ENCODE measurements around the gene PTPN23.

PTPN23 gene

DNA sequence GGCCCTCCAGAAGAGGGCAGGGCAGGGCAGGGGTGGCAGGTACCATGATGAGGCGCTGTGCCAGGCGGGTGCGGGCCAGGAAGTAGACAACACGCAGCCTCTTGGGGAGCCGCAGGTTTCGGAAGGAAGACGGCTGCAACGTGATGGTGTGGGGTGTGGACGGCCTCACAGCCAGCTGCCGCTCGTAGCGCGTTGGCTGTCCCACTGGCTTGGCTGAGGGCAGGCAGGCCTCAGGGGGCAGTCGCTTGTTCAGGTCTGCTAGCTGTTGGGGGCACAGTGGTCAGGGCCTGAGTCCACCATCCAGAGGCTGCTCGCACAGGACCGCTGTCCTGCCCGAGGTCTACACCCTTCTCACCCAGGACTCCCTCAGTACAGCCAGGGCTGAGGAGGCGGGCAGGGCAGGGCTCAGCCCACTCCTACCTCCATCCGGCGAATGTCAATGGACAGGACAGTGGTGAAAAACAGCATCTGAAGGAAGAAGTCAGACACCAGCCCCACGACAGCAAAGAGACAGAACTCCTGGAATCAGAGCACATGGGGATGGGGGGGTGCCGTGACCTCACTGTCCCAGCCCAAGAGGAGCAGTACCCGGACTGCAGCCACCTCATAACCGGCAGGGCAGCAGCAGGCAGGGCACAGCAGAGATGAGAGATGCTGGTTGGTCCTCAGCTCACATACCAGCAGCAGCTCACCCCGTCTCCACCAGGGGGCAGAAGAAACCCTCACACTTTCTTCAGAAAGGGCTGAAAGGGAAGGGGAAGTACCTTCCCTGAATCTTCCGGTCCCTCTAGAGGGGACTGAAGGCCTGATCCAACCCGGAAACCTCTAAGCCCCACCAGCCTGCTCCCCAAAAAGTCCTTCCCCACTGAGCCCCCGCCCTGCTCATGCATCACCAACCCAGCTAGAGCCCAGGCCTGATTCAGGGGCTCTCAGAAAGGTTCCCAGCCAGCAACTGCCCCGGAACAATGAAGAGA lies 40.0 kb downstream of the PTPN23 start:
- DNase-seq: peak; percentile 8

DNA sequence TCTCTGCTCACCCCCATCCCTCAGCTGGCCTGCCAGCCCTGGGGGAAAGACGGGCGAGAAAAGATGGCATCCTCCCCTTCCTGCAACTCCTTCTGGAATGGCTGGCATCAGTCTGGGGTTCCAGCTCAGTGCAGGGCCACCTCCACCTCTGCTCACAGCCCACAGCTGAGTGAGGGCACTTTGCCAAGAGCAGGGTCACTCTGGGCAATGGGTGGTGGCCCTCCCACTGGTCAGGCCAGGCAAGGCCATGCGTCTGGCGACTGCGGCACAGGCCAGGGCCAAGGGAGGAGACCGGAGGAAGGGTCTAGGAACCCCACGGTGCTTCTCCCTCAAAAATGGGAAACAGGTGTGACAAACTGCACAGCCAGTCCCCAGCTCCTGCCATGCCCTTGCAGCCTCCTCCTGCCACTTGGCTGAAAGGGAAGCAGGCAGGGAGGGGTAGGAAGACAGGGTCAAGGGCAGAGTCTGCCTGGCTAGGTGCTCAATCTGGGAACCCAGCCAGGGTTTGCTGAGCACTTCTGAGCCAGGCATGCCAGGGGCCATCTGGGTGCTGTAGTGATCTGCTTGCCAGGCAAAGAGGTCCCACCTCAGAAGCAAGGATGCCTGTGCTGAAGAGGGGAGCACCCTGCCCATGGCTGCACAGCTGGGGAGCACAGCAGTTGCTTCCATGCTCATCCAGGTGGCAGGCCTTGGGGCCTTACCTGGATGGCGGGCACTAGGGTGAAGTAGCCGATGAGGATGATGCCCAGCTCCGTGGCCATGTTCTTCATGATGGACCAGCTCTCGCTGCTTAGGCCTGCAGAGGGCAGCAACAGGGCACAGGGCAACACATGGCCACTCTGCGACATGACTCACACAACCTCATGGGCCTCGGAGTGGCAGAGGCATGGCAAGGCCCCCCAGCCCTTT lies 41.2 kb downstream of the PTPN23 start:
- DNase-seq: no peak

DNA sequence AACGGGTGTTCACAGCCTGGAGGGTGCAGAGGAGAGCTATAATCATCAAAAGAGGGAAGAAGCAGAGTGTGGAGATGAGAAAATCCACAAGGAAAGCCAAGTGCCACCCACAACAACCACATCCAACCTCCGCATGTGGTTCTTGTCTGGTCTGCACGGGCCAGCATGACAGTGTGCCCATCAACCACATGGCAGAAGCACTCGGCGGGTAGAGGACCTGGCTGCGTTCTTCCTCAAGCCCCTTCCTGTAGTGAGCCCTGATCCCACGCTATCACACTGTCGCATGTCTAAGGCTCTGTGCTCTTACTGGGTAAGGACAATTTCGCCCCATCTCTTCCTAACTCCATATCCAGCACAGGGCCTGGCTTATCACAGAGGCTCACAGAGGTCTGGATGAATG lies 41.9 kb downstream of the PTPN23 start:
- DNase-seq: no peak

DNA sequence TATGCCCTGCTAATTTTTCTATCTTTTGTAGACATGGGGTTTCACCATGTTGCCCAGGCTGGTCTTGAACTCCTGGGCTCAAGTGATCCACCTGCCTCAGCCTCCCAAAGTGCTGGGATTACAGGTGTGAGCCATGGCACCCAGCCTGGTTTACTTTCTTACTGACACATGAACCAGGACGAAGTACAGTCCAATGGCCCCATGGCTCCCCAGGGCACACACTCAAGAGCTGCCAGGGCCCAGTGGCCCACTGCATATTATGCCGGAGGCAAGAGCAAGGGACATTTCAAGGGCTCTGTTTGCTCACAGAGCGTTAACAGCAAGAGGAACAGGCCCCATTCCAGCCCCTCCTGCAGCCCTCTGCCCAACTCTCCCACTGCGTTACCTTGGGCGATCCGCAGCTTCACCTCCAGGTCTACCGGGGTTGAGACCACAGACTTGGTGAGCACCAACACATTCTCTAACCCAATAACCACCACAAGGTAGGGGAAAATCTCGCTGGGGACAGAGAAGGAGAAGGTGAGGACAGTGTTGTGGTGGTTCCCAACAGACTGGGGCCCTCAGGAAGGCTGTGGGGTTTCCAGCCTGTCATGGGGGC lies 42.8 kb downstream of the PTPN23 start:
- no peak for DNase-seq

DNA sequence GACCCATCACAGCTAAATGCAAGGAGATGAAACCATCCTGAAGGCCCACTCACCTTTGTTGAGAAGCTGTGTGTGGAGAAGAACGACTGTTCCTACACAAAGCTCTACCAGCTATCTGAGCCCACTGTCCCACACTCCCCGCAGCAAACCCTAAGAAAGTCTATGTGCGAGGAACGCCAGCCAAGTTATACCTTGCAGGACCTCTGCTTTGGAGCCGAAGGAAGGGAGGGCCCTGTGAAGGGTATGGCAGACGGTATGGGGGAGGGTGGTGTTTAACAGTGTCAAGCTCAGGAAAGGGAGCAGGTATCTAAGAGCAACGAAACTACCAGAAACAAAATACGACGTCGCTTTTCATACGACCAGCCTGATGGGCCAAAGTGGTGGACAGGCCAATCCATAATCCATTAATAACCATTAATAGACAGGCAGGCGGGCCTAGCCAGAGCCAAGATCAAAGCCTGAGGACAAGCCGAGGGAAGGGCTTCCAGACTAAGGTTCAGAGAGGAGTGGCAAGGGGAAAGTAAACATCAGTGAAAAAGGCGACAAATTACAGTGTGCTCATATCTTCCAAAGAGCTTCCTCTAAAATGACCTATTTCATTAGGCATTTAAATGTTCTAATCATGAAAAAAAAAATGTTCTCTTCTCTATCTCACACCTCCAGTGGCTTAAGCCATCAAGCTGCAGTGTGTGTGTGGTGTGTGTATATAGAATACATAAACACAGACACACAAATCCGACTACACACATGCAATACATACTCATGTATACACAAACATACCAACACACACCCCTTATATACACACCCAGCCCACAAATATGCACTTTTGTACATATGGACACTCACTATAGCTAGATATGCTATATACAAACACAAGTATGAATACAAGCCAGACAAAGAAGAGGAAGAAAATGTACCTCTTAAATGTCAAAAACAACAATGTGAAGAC lies 43.9 kb downstream of the PTPN23 start:
- no peak for DNase-seq

DNA sequence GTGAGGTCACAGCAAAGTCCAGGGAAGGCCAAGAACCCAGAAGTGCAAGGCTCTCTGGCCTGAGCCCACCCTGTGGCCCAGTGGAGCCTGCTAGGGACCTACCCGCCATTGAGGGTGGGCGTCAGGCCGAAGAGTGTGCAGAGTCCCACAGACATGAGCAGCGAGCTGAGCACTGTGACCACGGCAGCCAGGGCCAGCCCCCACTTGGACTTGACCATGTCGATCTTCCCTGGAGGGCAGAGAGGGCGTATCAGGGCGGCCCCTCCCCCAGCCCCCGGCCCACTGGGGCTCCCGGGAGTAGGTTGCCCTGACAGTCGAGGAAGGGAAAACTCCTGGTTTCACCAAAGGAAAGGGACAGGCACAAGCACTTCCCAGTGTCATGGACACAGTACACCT lies 44.6 kb downstream of the PTPN23 start:
- DNase-seq: no peak

DNA sequence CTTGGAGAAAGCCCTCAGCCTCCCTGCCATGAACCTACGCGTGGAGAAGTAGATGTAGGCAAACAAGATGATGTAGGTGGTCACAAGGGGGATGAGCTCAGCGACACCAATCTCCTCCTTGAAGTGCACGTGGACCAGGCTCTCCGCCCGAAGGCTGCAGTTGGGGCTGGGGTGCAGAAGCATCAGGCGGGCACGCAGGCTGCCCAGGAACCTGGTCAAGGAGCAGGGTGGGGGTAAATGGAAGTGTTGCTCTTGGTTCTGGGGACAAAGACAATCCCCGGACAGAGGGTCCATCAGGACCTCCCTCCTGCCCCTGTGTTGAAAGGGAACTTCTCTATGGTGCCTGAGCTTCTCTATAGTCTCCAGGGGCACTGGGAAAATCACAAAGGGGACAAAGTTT lies 45.1 kb downstream of the PTPN23 start:
- no peak for DNase-seq

DNA sequence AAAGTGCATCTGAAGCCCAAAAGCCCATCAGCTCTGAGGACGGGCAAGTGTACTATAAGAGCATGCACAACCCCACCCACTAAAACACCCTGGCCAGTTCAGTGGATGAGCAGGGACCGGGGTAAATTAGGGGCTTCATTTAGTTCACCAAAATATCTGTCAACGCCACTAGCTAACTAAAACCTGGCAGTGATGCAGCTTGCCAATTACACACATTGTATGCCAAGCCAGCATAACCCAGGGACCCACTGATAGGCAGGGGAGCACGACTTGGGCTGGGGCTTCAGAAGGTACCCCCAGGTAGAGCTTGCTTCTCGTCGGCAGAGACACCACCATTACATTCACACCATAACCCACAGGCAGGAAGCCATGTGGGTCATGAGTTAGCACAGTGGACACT lies 47.0 kb downstream of the PTPN23 start:
- no peak for DNase-seq

DNA sequence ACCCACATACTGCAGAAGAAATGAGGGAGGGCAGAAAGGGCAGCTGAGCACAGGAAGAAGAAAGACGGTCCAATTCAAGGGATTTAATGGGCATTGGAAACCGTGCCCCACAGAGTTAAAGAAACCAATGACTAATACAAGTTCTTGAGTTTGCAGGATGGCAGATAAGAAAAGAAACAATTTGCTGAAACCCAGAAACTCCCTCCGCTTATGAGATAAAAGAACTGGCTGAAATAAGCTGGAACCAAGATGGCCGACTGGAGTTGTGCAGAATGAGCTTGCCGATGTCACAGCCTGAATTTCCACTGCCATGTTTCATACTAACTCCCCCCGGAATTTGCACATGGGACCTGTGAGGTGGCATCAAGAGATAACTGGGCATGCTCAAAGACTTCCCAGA lies 47.8 kb downstream of the PTPN23 start:
- no peak for DNase-seq

DNA sequence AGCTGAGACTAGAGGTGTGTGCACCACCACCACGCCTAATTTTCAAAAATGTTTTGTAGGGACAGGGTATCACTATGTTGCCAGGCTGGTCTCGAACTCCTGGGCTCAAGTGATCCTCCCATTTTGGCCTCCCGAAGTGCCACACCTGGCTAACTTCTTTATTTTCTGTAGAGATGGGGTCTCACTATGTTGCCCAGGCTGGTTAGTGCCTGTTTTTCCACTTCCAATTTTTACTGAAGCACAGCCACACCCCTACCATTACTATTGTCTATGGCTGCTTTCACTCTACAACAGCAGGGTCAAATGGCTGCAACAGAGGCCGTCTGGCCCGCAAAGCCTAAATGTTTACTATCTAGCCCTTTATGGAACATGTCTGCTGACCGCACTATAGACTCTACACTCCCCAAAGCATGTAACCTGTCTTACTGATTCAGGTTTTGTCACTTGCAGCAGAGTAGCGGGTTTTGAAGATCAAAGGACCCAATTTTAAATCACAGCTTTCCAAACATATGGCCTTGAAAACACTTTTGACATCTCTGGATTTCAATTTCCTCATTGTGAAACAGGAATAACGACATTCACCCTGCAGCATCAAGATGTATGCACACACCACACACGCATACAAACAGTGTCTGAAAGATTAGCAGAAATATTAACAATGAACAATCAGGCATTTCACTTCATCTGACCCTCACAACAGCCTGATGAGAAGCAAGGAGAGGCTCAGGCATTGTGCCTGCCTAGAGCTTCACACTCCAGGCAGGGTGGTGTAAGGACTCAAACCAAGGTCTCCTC lies 48.9 kb downstream of the PTPN23 start:
- DNase-seq: no peak

DNA sequence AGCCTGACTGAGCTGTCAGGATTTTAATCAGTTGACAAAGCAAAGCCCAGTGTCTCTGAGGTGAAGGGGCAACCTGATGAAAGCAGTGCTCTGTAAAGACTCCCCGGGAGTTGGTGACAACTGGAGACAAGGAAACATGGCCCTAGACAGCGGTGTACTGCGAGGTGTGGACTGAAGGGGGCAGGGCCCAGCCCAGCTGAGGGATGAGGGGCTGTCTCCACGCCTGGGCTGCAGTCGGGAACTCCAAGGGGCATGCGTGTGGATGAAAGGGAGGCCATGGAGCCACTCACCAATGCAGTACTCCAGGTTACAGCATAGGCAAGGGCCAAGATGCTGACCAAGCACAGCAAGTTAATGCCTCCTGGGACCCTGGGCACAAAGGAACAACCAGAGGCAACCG lies 49.8 kb downstream of the PTPN23 start:
- no peak for DNase-seq

DNA sequence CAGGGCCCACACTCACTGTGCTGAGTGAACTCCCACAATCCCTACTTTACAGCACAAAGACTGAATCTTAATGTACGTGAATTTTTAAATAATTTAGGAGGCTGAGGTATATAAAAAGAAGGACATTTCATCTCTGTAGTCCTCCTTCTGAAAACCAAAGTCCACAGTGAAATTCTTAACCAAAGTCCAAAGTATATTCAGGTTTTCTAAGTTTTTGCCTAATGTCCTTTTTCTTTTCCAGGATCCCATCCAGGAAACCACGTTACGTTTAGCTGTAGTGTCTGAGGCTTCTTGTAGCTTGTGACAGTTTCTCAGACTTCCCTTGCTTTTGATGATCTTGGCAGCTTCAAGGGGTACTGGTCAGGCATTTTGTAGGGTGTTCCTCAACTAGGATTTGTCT lies 50.4 kb downstream of the PTPN23 start:
- DNase-seq: no peak

DNA sequence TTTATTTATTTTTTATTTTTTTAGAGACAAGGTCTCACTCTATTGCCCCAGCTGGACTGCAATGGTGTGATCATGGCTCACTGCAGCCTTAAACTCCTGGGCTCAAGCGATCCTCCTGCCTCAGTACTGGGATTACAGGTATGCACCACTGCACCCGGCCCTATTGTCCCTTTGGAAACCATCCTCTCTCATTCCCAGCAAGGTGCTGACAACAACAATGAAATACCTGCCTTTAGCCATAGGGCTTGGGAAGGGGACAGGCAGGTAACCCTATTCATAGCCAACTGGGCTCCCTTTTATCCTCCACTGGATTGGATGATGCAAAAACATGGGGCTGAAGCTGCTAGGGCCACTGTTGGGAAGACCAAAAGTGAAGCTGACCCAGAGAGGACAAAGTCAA lies 51.9 kb downstream of the PTPN23 start:
- DNase-seq: no peak

DNA sequence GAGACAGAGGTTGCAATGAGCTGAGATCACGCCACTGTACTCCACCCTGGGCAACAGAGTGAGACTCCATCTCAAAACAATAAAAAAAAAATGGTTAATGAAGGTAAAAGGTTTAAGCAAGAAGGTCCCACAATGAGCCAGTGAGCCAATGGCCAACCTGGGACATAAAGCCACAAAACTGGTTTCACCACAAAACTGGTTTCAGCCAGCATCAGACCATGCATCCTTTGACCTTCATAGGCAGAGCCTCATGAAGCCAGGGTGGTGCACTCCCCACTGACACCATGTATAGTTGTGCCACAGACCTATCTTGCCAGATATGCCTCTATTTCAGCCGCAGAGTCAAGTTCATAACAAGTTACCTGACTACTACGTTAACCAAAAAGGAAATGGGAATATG lies 53.0 kb downstream of the PTPN23 start:
- DNase-seq: no peak

DNA sequence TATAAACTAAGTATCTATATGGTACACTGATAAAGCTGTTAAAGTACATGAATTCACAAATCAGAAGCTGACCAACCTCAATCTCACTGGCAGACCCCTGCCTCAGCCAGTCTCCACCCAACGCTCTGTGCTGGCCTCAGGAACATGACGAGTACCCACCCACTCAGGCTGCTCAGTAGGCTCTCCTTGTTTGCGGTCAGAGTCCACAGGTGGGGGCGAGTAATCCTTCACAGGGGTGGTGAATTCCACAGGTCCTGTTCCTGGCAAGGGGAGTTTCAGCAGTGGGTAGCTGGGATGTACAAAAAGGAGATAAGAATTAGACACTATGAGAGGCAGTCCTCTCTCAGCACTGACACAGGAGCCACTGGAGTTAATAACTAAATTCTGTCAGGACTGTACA lies 54.0 kb downstream of the PTPN23 start:
- DNase-seq: no peak

DNA sequence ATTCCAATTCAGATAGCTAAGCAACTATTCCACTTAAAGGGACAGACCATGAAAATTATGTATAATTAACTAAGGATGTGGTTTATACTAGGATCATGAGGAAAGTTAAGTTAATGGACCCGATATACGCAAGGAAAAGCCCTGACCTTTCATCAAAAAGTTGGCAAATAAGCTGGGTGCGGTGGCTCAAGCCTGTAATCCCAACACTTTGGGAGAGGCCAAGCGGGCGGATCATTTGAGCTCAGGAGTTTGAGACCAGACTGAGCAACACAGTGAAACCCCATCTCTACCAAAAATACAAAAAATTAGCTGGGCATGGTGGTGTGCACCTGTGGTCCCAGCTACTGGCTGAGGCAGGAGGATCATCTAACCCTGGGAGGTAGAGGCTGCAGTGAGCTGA lies 55.4 kb downstream of the PTPN23 start:
- DNase-seq: no peak

DNA sequence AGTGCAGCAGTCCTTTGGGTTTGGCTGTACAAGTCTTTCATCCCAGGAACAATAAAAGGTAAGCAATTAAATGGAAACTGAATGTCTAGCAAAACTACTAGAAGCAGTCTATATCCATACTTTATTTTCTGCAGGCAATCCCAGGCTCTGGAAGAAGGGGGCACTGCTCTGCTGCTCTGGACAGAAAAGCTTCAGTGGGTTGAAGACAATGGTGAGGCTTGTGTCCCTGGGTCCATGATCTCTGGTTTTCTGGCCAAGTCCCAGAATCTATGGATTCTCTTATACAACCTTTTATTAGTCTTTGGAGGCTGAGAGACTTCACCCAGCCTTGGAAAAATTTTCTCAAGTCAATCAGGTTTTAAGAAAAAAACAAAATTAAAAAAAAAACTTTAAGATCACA lies 59.3 kb downstream of the PTPN23 start:
- no peak for DNase-seq

DNA sequence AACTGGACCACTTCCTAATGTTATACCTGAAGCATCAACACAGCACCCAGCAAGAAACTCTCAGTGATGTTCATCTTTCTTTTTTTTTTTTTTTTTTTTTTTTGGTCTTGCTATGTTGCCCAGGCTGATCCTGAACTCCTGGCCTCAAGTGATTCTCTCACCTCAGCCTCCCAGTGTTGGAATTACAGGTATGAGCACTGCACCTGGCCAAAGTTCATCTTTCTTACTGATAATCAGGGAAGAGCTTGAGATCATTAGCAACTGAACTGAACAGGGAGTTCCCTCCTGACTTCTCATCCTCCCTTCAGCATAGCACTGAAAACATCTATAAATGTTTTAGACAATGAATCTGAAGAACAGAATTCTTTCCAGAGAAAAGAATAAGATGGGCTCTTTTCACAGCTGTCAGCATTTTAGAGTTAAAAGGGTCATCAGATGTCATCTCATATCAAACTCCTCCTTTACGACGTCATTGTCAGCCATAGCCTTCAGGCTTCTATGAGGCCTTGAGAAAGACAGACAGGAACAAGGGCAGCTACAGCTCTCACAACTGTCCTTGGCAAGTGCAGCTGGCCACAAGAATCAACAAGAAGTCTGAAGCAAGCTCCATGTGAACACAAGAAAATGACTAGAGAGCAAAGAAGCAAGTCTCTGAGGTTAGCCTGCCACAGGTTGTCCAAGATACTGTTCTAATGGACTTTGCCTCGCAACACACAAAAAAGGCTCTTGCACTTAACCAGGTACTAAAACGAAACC lies 61.2 kb downstream of the PTPN23 start:
- DNase-seq: no peak

DNA sequence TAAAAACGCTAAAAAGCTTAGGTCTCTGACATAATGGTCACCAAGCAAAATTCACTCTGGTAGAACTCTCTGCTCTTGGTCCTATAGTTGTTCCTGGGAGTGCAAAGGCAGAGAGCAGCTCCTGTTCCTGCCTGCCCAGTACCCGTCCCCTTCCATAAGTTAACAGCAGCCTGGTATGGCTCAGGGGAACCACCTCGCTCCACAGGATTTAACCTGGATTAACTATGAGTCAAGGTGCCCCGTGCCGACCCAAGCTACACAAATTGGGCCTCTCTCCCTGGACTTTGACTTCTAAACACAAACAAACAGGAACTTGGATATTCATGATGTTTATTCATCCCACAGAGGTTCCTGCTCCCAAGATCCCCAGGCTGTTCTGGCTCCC lies 62.8 kb downstream of the PTPN23 start:
- DNase-seq: no peak

DNA sequence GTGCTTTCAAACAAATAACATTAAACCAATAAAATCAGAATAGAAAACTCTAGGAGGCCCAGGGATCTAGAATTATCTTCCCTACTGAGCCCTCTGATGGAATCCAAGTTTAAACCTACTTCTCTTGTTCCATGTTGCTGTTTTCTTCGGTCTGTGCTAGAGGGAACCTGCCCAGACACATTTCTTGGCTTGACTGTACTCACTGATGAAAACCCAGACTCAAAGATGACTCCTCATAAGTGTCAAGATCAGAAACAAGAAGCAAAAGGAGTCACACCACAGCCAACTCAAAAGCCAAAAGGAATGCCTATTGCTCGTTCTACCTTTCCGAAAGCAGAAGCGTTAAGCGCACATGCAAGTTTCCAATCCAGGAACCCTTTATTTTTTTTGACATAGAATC lies 63.3 kb downstream of the PTPN23 start:
- no peak for DNase-seq

Measured in NCI-H187 treated with DMSO at 0.1 percent for 48 hours (cell line).